SU-DHL-6 (cell line): ENCODE measurements around the gene ARHGEF18.

Experiments
- H2AFZ ChIP-seq: fragments of 200-600 bp; sonication (generic); 2 replicates; pipeline ENCODE4 v1.6.1; 2014; ENCODE audit warnings: low read depth, mild to moderate bottlenecking, moderate library complexity, mixed read lengths, antibody characterized with exemption, low read length; ENCODE audit not compliant: severe bottlenecking
- H3F3A ChIP-seq: fragments of 200-600 bp; shearing (Covaris generic); 2 replicates; pipeline ENCODE4 v1.6.0; 2016; ENCODE audit warnings: antibody characterized with exemption, mild to moderate bottlenecking; ENCODE audit not compliant: insufficient read depth
- H3K27ac ChIP-seq: fragments of 200-600 bp; sonication (generic); 2 replicates; pipeline ENCODE4 v1.5.1; 2016; ENCODE audit warnings: low read depth, mild to moderate bottlenecking, low read length, moderate library complexity, mixed read lengths
- H3K27me3 ChIP-seq: fragments of 200-600 bp; sonication (generic), shearing (Covaris generic); 2 replicates; pipeline ENCODE4 v1.6.0; 2014; ENCODE audit warnings: mild to moderate bottlenecking, low read length
- H3K36me3 ChIP-seq: fragments of 200-600 bp; sonication (generic); 2 replicates; pipeline ENCODE4 v1.6.1; 2014; ENCODE audit warnings: mild to moderate bottlenecking, low read length, mixed read lengths
- H3K4me2 ChIP-seq: fragments of 300-600, 200-600 bp; shearing (Covaris generic), sonication (generic); 2 replicates; pipeline ENCODE4 v1.6.0; 2014; ENCODE audit warnings: low read length, low read depth, mild to moderate bottlenecking; ENCODE audit not compliant: poor library complexity, severe bottlenecking
- H3K4me3 ChIP-seq: fragments of 200-600 bp; sonication (generic); 2 replicates; pipeline ENCODE4 v1.5.1; 2014; ENCODE audit warnings: antibody characterized with exemption, low read length, mild to moderate bottlenecking, mixed read lengths; ENCODE audit not compliant: insufficient read depth, poor library complexity, severe bottlenecking
- H3K79me2 ChIP-seq: fragments of 200-600 bp; sonication (generic); 2 replicates; pipeline ENCODE4 v1.6.1; 2014; ENCODE audit warnings: mild to moderate bottlenecking, low read length, moderate library complexity; ENCODE audit not compliant: insufficient read depth
- H3K9ac ChIP-seq: fragments of 200-600 bp; sonication (generic); 2 replicates; pipeline ENCODE4 v1.7.0; 2014; ENCODE audit warnings: mild to moderate bottlenecking, low read length
- H3K9me2 ChIP-seq: fragments of 200-600 bp; sonication (generic); replicated peaks from 2 replicates; pipeline ENCODE4 v1.6.1; 2014; ENCODE audit warnings: low read length; ENCODE audit not compliant: insufficient read depth
- H3K9me3 ChIP-seq: fragments of 200-600 bp; sonication (generic); 2 replicates; pipeline ENCODE4 v1.6.1; 2014; ENCODE audit warnings: low read length, mixed read lengths; ENCODE audit not compliant: insufficient read depth
- H4K20me1 ChIP-seq: fragments of 200-600 bp; sonication (generic); 2 replicates; pipeline ENCODE4 v1.6.1; 2014; ENCODE audit warnings: low read depth, mild to moderate bottlenecking, antibody characterized with exemption, low read length, moderate library complexity, mixed read lengths
- CTCF ChIP-seq: fragments of 200-600 bp; sonication (generic); IDR thresholded peaks from one replicate; pipeline ENCODE4 v1.5.1; 2017; ENCODE audit warnings: antibody characterized with exemption, mild to moderate bottlenecking, low read length, moderate library complexity; ENCODE audit not compliant: insufficient read depth, poor library complexity, severe bottlenecking
- EZH2phosphoT487 ChIP-seq: fragments of 200-600 bp; sonication (generic), shearing (Covaris generic); conservative IDR thresholded peaks from 2 replicates; pipeline ENCODE4 v1.6.1; 2018; ENCODE audit warnings: mild to moderate bottlenecking, antibody characterized with exemption, low read length, moderate library complexity, mixed read lengths

The ARHGEF18 gene

GRCh38 chr19:7358102-7358597 is 9.4 kb downstream of the ARHGEF18 start:
- Histone ChIP-seq H3K4me3 (no peak overlapping the region), H3K9ac (no peak overlapping the region), H3K9me3 (no peaks in the 10 kb centered on the region), H3F3A (no peaks in the 10 kb centered on the region), H4K20me1 (no peaks in the 10 kb centered on the region), H2AFZ (no peak overlapping the region), H3K79me2 (peaks cover 69% of the 10 kb centered on the region), H3K36me3 (peaks cover 31% of the 10 kb centered on the region), H3K9me2 (no peaks in the 10 kb centered on the region), H3K27me3 (no peaks in the 10 kb centered on the region), H3K4me2 (no peak overlapping the region), H3K27ac (no peak overlapping the region)
- TF ChIP-seq EZH2phosphoT487, result no peak
- no peak for TF ChIP-seq CTCF

GRCh38 chr19:7360393-7360984 is 11.8 kb downstream of the ARHGEF18 start:
- H3F3A ChIP-seq, result no peaks in the 10 kb centered on the region
- H3K4me2 ChIP-seq, result no peak overlapping the region
- no peak overlapping the region for H3K4me3 ChIP-seq
- H2AFZ ChIP-seq, result no peak overlapping the region
- TF ChIP-seq CTCF (no peak), EZH2phosphoT487 (no peak)
- peaks cover 24% of the 10 kb centered on the region for H3K36me3 ChIP-seq
- H4K20me1 ChIP-seq, result no peaks in the 10 kb centered on the region
- no peaks in the 10 kb centered on the region for H3K27me3 ChIP-seq
- H3K9me2 ChIP-seq, result no peaks in the 10 kb centered on the region
- H3K79me2 ChIP-seq, result peaks cover 46% of the 10 kb centered on the region
- no peak overlapping the region for H3K9ac ChIP-seq
- H3K27ac ChIP-seq, result no peak overlapping the region
- H3K9me3 ChIP-seq, result no peaks in the 10 kb centered on the region

- Histone ChIP-seq H3K9me3 (no peaks in the 10 kb centered on the region), H2AFZ (no peak overlapping the region), H3K4me3 (no peak overlapping the region), H3F3A (peaks cover 5% of the 10 kb centered on the region; the same call in 1 of the 2 replicates), H3K36me3 (peaks cover 29% of the 10 kb centered on the region), H3K79me2 (peaks cover 26% of the 10 kb centered on the region), H4K20me1 (no peaks in the 10 kb centered on the region), H3K27me3 (no peaks in the 10 kb centered on the region), H3K9me2 (no peaks in the 10 kb centered on the region), H3K27ac (no peak overlapping the region), H3K9ac (no peak overlapping the region), H3K4me2 (no peak overlapping the region)
- TF ChIP-seq CTCF (no peak), EZH2phosphoT487 (no peak)
Observed at GRCh38 chr19:7363225-7363624, 14.5 kb downstream of the ARHGEF18 start.
